PC-3 (cell line): ENCODE measurements around the gene CELA3B. TPM values are rescaled to one million over a fixed set of nuclear protein-coding genes. Genes with fewer than 3 reads are reported as not detected.

ENCODE experiments used
- ATAC-seq: fragments of 200-7000 bp; cut with Tn5 transposase; 2 replicates; pipeline ENCODE4 v1.9.1; 2020; ENCODE audit warnings: mild to moderate bottlenecking, moderate library complexity
- BruUV-seq: library from RNA; stranded (reverse); fragments of 400-500 nt; replicated peaks from 2 replicates; lab custom pipeline; 2021; lab: Mats Ljungman, UMichigan
- CTCF ChIA-PET: fragments of 300-600 bp; sonication (Branson Sonifier 250); formaldehyde crosslinking; loops from one replicate; lab custom pipeline; 2022; ENCODE audit warnings: antibody characterized with exemption; lab: Charles Lee
- POLR2A ChIA-PET: fragments of 300-600 bp; sonication (Branson Sonifier 250); formaldehyde crosslinking; loops from one replicate; lab custom pipeline; 2022; ENCODE audit warnings: antibody characterized with exemption; ENCODE audit not compliant: unreplicated experiment; lab: Charles Lee
- DNase-seq: peaks from one replicate; pipeline ENCODE4 v3.0.0-alpha.2; 2015
- H2AFZ ChIP-seq: fragments of 300-600 bp; sonication (generic); 2 replicates; pipeline ENCODE4 v1.6.0; 2016; ENCODE audit warnings: antibody characterized with exemption, low read length
- H3F3A ChIP-seq: fragments of 300-600 bp; sonication (generic); one replicate; pipeline ENCODE4 v1.6.0; 2017; ENCODE audit warnings: antibody characterized with exemption, low read length, control low read depth, mild to moderate bottlenecking; ENCODE audit not compliant: unreplicated experiment
- H3K27ac ChIP-seq: fragments of 300-600 bp; sonication (generic); 2 replicates; pipeline ENCODE4 v1.5.1; 2016; ENCODE audit warnings: mild to moderate bottlenecking, low read length
- H3K27me3 ChIP-seq: fragments of 300-600 bp; sonication (generic); 2 replicates; pipeline ENCODE4 v1.6.1; 2016; ENCODE audit warnings: low read length, mixed read lengths
- H3K36me3 ChIP-seq: fragments of 300-600 bp; sonication (generic); 2 replicates; pipeline ENCODE4 v1.6.1; 2016; ENCODE audit warnings: low read depth, mixed run types, low read length, mixed read lengths
- H3K4me1 ChIP-seq: fragments of 300-600 bp; sonication (generic); 2 replicates; pipeline ENCODE4 v1.5.1; 2016; ENCODE audit warnings: low read length; ENCODE audit not compliant: insufficient read depth
- H3K4me2 ChIP-seq: fragments of 300-600 bp; sonication (generic); 2 replicates; pipeline ENCODE4 v1.6.0; 2016; ENCODE audit warnings: low read length
- H3K4me3 ChIP-seq: fragments of 300-600 bp; sonication (generic); 2 replicates; pipeline ENCODE4 v1.5.1; 2016; ENCODE audit warnings: mild to moderate bottlenecking, low read length, mixed read lengths
- H3K79me2 ChIP-seq: fragments of 300-600 bp; sonication (generic); 2 replicates; pipeline ENCODE4 v1.6.1; 2017; ENCODE audit warnings: low read length, mixed read lengths
- H3K9ac ChIP-seq: fragments of 300-600 bp; sonication (generic); 2 replicates; pipeline ENCODE4 v1.6.0; 2016; ENCODE audit warnings: mild to moderate bottlenecking, low read length
- H3K9me2 ChIP-seq: fragments of 300-600 bp; sonication (generic); replicated peaks from 2 replicates; pipeline ENCODE4 v1.6.1; 2016; ENCODE audit warnings: mixed run types, low read length, mixed read lengths
- H3K9me3 ChIP-seq: fragments of 300-600 bp; sonication (generic); 2 replicates; pipeline ENCODE4 v1.6.1; 2016; ENCODE audit warnings: low read length, mixed read lengths
- H4K20me1 ChIP-seq: fragments of 300-600 bp; sonication (generic); 2 replicates; pipeline ENCODE4 v1.6.1; 2016; ENCODE audit warnings: low read length, mixed read lengths
- EZH2 ChIP-seq: fragments of 300-600 bp; sonication (generic); IDR thresholded peaks from one replicate; pipeline ENCODE4 v1.6.1; 2017; ENCODE audit warnings: antibody characterized with exemption, mild to moderate bottlenecking, low read length; ENCODE audit not compliant: unreplicated experiment
- EZH2phosphoT487 ChIP-seq: fragments of 300-600 bp; sonication (generic); IDR thresholded peaks from 2 replicates; pipeline ENCODE4 v1.6.1; 2018; ENCODE audit warnings: mild to moderate bottlenecking, antibody characterized with exemption, low read length, borderline replicate concordance
- intact Hi-C: fragments of 100-400 bp; cut with micrococcal nuclease; formaldehyde crosslinking; loops from 2 replicates; pipeline ENCODE4 v1.9.0; 2023
- total RNA-seq: library from RNA; depleted of rRNA; stranded (reverse); fragments of >200 nt; gene quantifications from 2 replicates; pipeline ENCODE4 v1.2.3, GENCODE V29; 2014
- TF ChIP-seq, protein P1 (sequence below): fragments of 300-600 bp; sonication (generic); conservative IDR thresholded peaks from 2 replicates; pipeline ENCODE4 v1.5.1; 2017; ENCODE audit warnings: antibody characterized with exemption, low read depth, mild to moderate bottlenecking, low read length

Gene CELA3B
- total RNA-seq, 1 experiment from 2014 or later: not detected

DNA sequence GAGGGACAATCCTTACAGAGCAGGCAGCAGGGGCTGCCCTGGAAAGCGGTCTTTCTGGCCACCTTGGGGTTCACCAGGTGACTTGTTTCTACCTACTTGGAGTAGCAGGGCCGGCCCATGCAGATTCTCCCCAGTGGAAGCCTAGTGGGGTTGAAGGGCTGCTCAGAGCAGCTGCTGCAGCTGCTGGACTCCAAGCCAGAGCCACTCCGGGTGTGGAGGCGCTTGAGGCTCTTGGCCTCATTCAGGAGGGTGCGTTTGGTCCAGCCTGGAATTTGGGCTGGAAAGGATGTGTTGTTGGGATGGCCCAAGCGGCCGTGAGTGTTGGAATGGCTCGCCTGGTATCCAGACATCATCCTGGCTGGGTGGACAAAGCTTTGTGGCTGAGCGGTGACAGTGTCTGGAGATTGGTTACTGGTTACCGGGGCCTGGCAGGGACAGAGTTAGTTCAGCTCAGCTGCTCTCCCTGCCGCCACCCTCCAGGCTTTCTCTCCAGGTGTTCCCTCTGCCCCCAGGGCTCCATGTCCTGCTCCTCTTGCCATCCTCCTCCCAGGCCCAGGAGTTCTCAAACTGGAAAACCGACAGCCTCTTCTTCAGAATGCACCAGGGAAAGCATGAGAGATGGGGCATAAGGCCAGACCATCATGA is 25.5 kb upstream of the CELA3B start:
- no peak for ATAC-seq
- Histone ChIP-seq H3K4me2 (no peak overlapping the region), H2AFZ (no peak overlapping the region), H3K9me3 (no peaks in the 10 kb centered on the region), H3K36me3 (no peaks in the 10 kb centered on the region), H3K9ac (no peak overlapping the region), H3K79me2 (no peaks in the 10 kb centered on the region), H3K9me2 (no peaks in the 10 kb centered on the region), H3K27ac (no peak overlapping the region), H4K20me1 (no peaks in the 10 kb centered on the region), H3K27me3 (no peaks in the 10 kb centered on the region), H3K4me1 (peaks cover 2% of the 10 kb centered on the region), H3F3A (no peaks in the 10 kb centered on the region), H3K4me3 (no peak overlapping the region)
- no peak for DNase-seq
- no peak for TF ChIP-seq EZH2phosphoT487
- TF ChIP-seq, protein P1, sequence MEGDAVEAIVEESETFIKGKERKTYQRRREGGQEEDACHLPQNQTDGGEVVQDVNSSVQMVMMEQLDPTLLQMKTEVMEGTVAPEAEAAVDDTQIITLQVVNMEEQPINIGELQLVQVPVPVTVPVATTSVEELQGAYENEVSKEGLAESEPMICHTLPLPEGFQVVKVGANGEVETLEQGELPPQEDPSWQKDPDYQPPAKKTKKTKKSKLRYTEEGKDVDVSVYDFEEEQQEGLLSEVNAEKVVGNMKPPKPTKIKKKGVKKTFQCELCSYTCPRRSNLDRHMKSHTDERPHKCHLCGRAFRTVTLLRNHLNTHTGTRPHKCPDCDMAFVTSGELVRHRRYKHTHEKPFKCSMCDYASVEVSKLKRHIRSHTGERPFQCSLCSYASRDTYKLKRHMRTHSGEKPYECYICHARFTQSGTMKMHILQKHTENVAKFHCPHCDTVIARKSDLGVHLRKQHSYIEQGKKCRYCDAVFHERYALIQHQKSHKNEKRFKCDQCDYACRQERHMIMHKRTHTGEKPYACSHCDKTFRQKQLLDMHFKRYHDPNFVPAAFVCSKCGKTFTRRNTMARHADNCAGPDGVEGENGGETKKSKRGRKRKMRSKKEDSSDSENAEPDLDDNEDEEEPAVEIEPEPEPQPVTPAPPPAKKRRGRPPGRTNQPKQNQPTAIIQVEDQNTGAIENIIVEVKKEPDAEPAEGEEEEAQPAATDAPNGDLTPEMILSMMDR: no peak
- TF ChIP-seq EZH2: no peak
- intact Hi-C loops: no loop called here
- CTCF ChIA-PET: no interaction called here
- POLR2A ChIA-PET: no interaction called here
- no TSS peak for BruUV-seq

DNA sequence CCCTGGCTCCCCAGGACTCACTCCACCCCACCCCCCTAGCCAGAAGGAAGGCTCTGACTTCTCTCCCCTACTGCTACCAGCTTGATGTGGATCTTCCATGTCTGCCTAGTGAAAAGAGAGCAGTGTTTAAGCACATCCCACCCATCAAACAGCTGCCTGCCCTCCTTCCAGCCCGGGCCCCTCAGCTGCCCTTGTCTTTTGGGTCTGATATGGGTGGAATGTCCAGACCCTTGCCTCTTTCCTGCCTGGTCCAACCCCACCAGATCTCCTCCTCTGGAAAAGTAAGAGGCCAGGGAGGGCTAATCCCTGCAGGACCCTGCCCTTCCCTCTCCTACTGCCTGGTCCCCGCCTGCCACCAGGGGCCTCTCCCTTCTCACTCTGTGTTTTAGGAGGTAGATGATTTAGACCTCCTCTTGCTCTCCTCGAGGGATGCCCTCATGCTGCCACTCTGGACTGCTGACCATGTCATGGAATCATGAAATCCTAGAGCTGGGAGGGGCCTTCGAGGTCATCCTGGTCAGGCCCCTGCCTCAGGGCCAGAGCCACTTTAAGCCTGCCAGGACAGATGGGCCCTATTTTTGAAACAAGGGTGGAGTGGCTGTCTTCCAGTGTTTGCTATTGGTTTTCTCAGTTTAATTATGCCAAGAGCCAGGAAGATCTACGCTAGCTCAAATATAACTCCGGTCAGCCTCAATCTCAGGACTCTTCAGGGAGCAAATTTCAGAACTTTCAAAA is 23.9 kb upstream of the CELA3B start:
- no peaks in the 10 kb centered on the region for H4K20me1 ChIP-seq
- no peaks in the 10 kb centered on the region for H3K36me3 ChIP-seq
- BruUV-seq: no TSS peak
- H3K4me1 ChIP-seq: peaks cover 18% of the 10 kb centered on the region
- no peak overlapping the region for H3K4me3 ChIP-seq
- intact Hi-C loops: no loop called here
- no peaks in the 10 kb centered on the region for H3K9me2 ChIP-seq
- no peak overlapping the region for H3K27ac ChIP-seq
- POLR2A ChIA-PET: no interaction called here
- no peak overlapping the region for H3K9ac ChIP-seq
- ATAC-seq (no peak), DNase-seq (no peak)
- TF ChIP-seq, protein P1: no peak
- TF ChIP-seq EZH2phosphoT487 (no peak), EZH2 (no peak)
- no peak overlapping the region for H2AFZ ChIP-seq
- H3K9me3 ChIP-seq: no peaks in the 10 kb centered on the region
- CTCF ChIA-PET: no interaction called here
- H3K4me2 ChIP-seq: no peak overlapping the region
- H3K27me3 ChIP-seq: no peaks in the 10 kb centered on the region
- no peaks in the 10 kb centered on the region for H3K79me2 ChIP-seq
- no peaks in the 10 kb centered on the region for H3F3A ChIP-seq

DNA sequence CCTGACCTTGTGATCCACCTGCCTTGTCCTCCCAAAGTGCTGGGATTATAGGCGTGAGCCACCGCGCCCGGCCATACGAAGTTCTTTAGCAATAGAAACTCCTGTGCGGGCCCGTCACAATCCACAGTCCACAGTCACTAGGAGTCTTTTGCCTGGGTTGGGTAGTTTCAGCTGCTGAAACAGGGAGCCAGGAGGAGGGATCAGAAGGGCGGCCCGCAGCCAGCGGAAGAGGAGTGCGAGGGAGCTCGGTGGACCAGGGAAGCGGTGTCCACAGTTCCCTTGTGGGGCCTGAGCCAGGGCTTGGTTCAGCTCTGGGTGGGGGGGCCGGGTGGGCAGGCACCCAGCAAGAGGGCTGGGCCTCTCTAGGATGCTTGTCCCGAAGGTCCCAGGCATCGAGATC is 21.8 kb upstream of the CELA3B start:
- H3K4me1 ChIP-seq: peaks cover 28% of the 10 kb centered on the region
- intact Hi-C loops: no loop called here
- TF ChIP-seq EZH2phosphoT487 (no peak), EZH2 (no peak)
- POLR2A ChIA-PET: no interaction called here
- no peak overlapping the region for H3K4me2 ChIP-seq
- DNase-seq (no peak), ATAC-seq (no peak)
- no TSS peak for BruUV-seq
- H3K9ac ChIP-seq: no peak overlapping the region
- no peaks in the 10 kb centered on the region for H3K9me2 ChIP-seq
- no peaks in the 10 kb centered on the region for H3F3A ChIP-seq
- H3K79me2 ChIP-seq: no peaks in the 10 kb centered on the region
- H3K27me3 ChIP-seq: no peaks in the 10 kb centered on the region
- H3K9me3 ChIP-seq: no peaks in the 10 kb centered on the region
- H3K4me3 ChIP-seq: no peak overlapping the region
- H2AFZ ChIP-seq: no peak overlapping the region
- no peaks in the 10 kb centered on the region for H3K36me3 ChIP-seq
- no peaks in the 10 kb centered on the region for H4K20me1 ChIP-seq
- CTCF ChIA-PET: no interaction called here
- H3K27ac ChIP-seq: no peak overlapping the region
